ENCODE measurements around the gene SBF2.

- TF ChIP-seq CTCF (conservative IDR thresholded peaks at IDR 0.05; ENCODE audit: low read depth, low read length) (no peak), EZH2 (IDR thresholded peaks at IDR 0.05; ENCODE audit: low read length, unreplicated experiment) (no peak)
These were observed 472.8 kb downstream of the SBF2 start for GRCh38 chr11:9821008-9821752.
